Uterus (tissue), 4 donors: ENCODE data around the gene MBD3L2. TPM values are rescaled to one million over a fixed set of nuclear protein-coding genes. Genes with fewer than 3 reads are reported as not detected.
"Not testable (repeated sequence)": the region's sequence is repeated elsewhere in the genome, so short reads cannot be mapped to it uniquely, and the experiment has no call there.

Experiments used
- DNase-seq, 2 donors: peaks; one replicate each; pipeline ENCODE4 v3.0.0-alpha.2; 2019 to 2020
- H3K27ac ChIP-seq, 2 donors: fragments of 200-600 bp; sonication (generic); 1 replicate in 1 of 2; 2 replicates in 1 of 2; pipeline ENCODE4 v1.5.1; 2016 to 2018
- H3K27me3 ChIP-seq, 2 donors: fragments of 200-600 bp; sonication (generic); one replicate each; pipeline ENCODE4 v1.5.1; 2018 to 2019; ENCODE audit warnings: control low read depth in 1 of 2
- H3K36me3 ChIP-seq, 2 donors: fragments of 200-600 bp; sonication (generic); one replicate each; pipeline ENCODE4 v1.5.1; 2019; ENCODE audit warnings: control low read depth in 1 of 2
- H3K4me1 ChIP-seq, 2 donors: fragments of 200-600 bp; sonication (generic); one replicate each; pipeline ENCODE4 v1.5.1; 2018 to 2019; ENCODE audit warnings: control low read depth in 1 of 2
- H3K4me3 ChIP-seq, 2 donors: fragments of 200-600 bp; sonication (generic); 1 replicate in 1 of 2; 2 replicates in 1 of 2; pipeline ENCODE4 v1.5.1; 2018 to 2019; ENCODE audit warnings: mild to moderate bottlenecking in 1 of 2
- H3K9me3 ChIP-seq, 2 donors: fragments of 200-600 bp; sonication (generic); one replicate each; pipeline ENCODE4 v1.5.1; 2019; ENCODE audit warnings: control low read depth in 1 of 2
- CTCF ChIP-seq, 4 experiments: fragments of 200-600 bp in 2 of 4; fragments of 450-650 bp in 2 of 4; sonication (generic) in 2 of 4; IDR thresholded peaks; one replicate each; pipeline ENCODE4 v1.5.1; 2016 to 2019; ENCODE audit warnings: antibody characterized with exemption in 4 of 4, mild to moderate bottlenecking in 2 of 4, moderate library complexity in 1 of 4
- POLR2A ChIP-seq, 2 donors: fragments of 450-650 bp; IDR thresholded peaks; one replicate each; pipeline ENCODE4 v1.6.1; 2016; ENCODE audit warnings: antibody characterized with exemption in 2 of 2, mild to moderate bottlenecking in 1 of 2, moderate library complexity in 1 of 2
- intact Hi-C: fragments of 100-400 bp; cut with DNase I; formaldehyde crosslinking; loops from one replicate; pipeline ENCODE4 v1.15.1; 2023; ENCODE audit warnings: low total_unique reads
- total RNA-seq, 4 donors: library from RNA; depleted of rRNA in 3 of 4; stranded (reverse); fragments of >200 nt in 3 of 4; gene quantifications; one replicate each; pipeline versions ENCODE4 v1.1.0 to v1.2.4, GENCODE V29; 2014 to 2023
- donor health status: DM: yes; HTN: yes; CAD: no.

MBD3L2 gene
- not detected for total RNA-seq

- H3K4me3 ChIP-seq, H3K9me3 ChIP-seq, H3K27ac ChIP-seq, H3K36me3 ChIP-seq, H3K4me1 ChIP-seq, DNase-seq, intact Hi-C loops, H3K27me3 ChIP-seq: not testable (repeated sequence)
These were observed at the start of gene MBD3L2 for GRCh38 chr19:7049021-7049420. TSS of gene MBD3L2 (plus strand) at chr19:7049321. CDS start at chr19:7049374, 53 bp downstream.

GRCh38 chr19:6999933-7000332, 49.2 kb upstream of the MBD3L2 start:
- TF ChIP-seq CTCF (IDR thresholded peaks at IDR 0.05) (no peak), POLR2A (IDR thresholded peaks at IDR 0.05) (no peak)
- H3K4me1 ChIP-seq, result no peaks in the 10 kb centered on the region
- no peak overlapping the region for H3K4me3 ChIP-seq
- H3K27me3 ChIP-seq, result no peaks in the 10 kb centered on the region
- intact Hi-C loops, result no loop called here
- H3K27ac ChIP-seq, result no peak overlapping the region
- no peak for DNase-seq
- H3K9me3 ChIP-seq, result no peaks in the 10 kb centered on the region
- no peaks in the 10 kb centered on the region for H3K36me3 ChIP-seq

- DNase-seq, result no peak
- intact Hi-C loops, result no loop called here
- no peaks in the 10 kb centered on the region for H3K4me1 ChIP-seq
- TF ChIP-seq POLR2A (IDR thresholded peaks at IDR 0.05), result no peak
- no peak for TF ChIP-seq CTCF (IDR thresholded peaks at IDR 0.05)
- H3K27me3 ChIP-seq, result no peaks in the 10 kb centered on the region
- H3K9me3 ChIP-seq, result no peaks in the 10 kb centered on the region
- H3K36me3 ChIP-seq, result no peaks in the 10 kb centered on the region
- H3K4me3 ChIP-seq, result no peak overlapping the region
- H3K27ac ChIP-seq, result no peak overlapping the region
These were observed 48.8 kb upstream of the MBD3L2 start for GRCh38 chr19:7000333-7000732.

- no peaks in the 10 kb centered on the region for H3K36me3 ChIP-seq
- no peak for DNase-seq
- no peak for TF ChIP-seq POLR2A (IDR thresholded peaks at IDR 0.05)
- no peak for TF ChIP-seq CTCF (IDR thresholded peaks at IDR 0.05)
- no peaks in the 10 kb centered on the region for H3K9me3 ChIP-seq
- H3K27ac ChIP-seq, result no peak overlapping the region
- no peaks in the 10 kb centered on the region for H3K27me3 ChIP-seq
- intact Hi-C loops, result no loop called here
- no peak overlapping the region for H3K4me3 ChIP-seq
- no peaks in the 10 kb centered on the region for H3K4me1 ChIP-seq
These were observed 48.3 kb upstream of the MBD3L2 start for GRCh38 chr19:7000816-7001215.

- intact Hi-C loops, result no loop called here
- Histone ChIP-seq H3K4me3 (no peak overlapping the region), H3K27me3 (no peaks in the 10 kb centered on the region), H3K36me3 (no peaks in the 10 kb centered on the region), H3K27ac (no peak overlapping the region), H3K9me3 (no peaks in the 10 kb centered on the region), H3K4me1 (no peaks in the 10 kb centered on the region)
- DNase-seq, result no peak
- TF ChIP-seq POLR2A (IDR thresholded peaks at IDR 0.05) (no peak), CTCF (IDR thresholded peaks at IDR 0.05) (no peak)
These were observed 44.7 kb upstream of the MBD3L2 start for GRCh38 chr19:7004313-7004931.
